Liver (tissue), 9 donors: ENCODE measurements around the gene CLN5. TPM values are rescaled to one million over a fixed set of nuclear protein-coding genes. Genes with fewer than 3 reads are reported as not detected.

ENCODE experiments used
- DNase-seq: peaks from one replicate; pipeline ENCODE4 v3.0.0-alpha.2; 2017; ENCODE audit warnings: low spot score
- H3K27ac ChIP-seq, 2 donors: one replicate each; pipeline ENCODE4 v1.7.0; 2013; ENCODE audit warnings: inconsistent platforms in 2 of 2, low read length in 2 of 2, control low read depth in 1 of 2, low read depth in 1 of 2, mild to moderate bottlenecking in 1 of 2
- H3K27me3 ChIP-seq, 4 donors: one replicate each; pipeline versions ENCODE4 v1.6.1 to v1.7.0; 2013; ENCODE audit warnings: low read length in 3 of 4, inconsistent platforms in 1 of 4, mild to moderate bottlenecking in 1 of 4, moderate library complexity in 1 of 4; ENCODE audit not compliant: control insufficient read depth in 4 of 4, insufficient read depth in 4 of 4
- H3K36me3 ChIP-seq, 4 donors: one replicate each; pipeline versions ENCODE4 v1.6.1 to v1.7.0; 2013; ENCODE audit warnings: low read length in 3 of 4, mild to moderate bottlenecking in 3 of 4, low read depth in 1 of 4, moderate library complexity in 1 of 4; ENCODE audit not compliant: control insufficient read depth in 4 of 4, insufficient read depth in 3 of 4
- H3K4me1 ChIP-seq, 4 donors: one replicate each; pipeline versions ENCODE4 v1.6.1 to v1.7.0; 2013; ENCODE audit warnings: low read length in 3 of 4, mild to moderate bottlenecking in 3 of 4, moderate library complexity in 1 of 4; ENCODE audit not compliant: control insufficient read depth in 4 of 4, insufficient read depth in 4 of 4
- H3K4me3 ChIP-seq, 3 donors: one replicate each; pipeline versions ENCODE4 v1.6.1 to v1.7.0; 2013; ENCODE audit warnings: low read length in 3 of 3, control low read depth in 1 of 3, low read depth in 1 of 3, mild to moderate bottlenecking in 1 of 3
- H3K9ac ChIP-seq, 2 donors: one replicate each; pipeline ENCODE4 v1.7.0; 2013; ENCODE audit warnings: low read length in 2 of 2, mild to moderate bottlenecking in 2 of 2, moderate library complexity in 2 of 2, control low read depth in 1 of 2, low read depth in 1 of 2
- H3K9me3 ChIP-seq, 4 donors: one replicate each; pipeline versions ENCODE4 v1.6.1 to v1.7.0; 2013; ENCODE audit warnings: low read length in 3 of 4; ENCODE audit not compliant: control insufficient read depth in 4 of 4
- ATF3 ChIP-seq: IDR thresholded peaks from 2 replicates; pipeline ENCODE4 v1.6.1; 2016; ENCODE audit warnings: antibody characterized with exemption
- CTCF ChIP-seq: fragments of 150-350 bp; IDR thresholded peaks from 2 replicates; pipeline ENCODE4 v1.5.1; 2017; ENCODE audit warnings: improper control_type of control experiment, low read depth, low read length; ENCODE audit not compliant: missing input control
- EGR1 ChIP-seq, 2 donors: IDR thresholded peaks; 2 replicates each; pipeline ENCODE4 v1.6.1; 2016 to 2018; ENCODE audit warnings: antibody characterized with exemption in 2 of 2, low read depth in 2 of 2
- FOXA1 ChIP-seq: IDR thresholded peaks from 2 replicates; pipeline ENCODE4 v1.6.1; 2016; ENCODE audit warnings: antibody characterized with exemption
- FOXA2 ChIP-seq: IDR thresholded peaks from 2 replicates; pipeline ENCODE4 v1.6.1; 2016; ENCODE audit warnings: antibody characterized with exemption
- GABPA ChIP-seq, 2 donors: IDR thresholded peaks in 1 of 2; conservative IDR thresholded peaks in 1 of 2; 2 replicates each; pipeline ENCODE4 v1.6.1; 2016; ENCODE audit warnings: antibody characterized with exemption in 2 of 2, mild to moderate bottlenecking in 1 of 2, moderate library complexity in 1 of 2
- HNF4A ChIP-seq, 2 donors: conservative IDR thresholded peaks; 2 replicates each; pipeline ENCODE4 v1.6.1; 2016; ENCODE audit warnings: antibody characterized with exemption in 2 of 2, mild to moderate bottlenecking in 2 of 2
- HNF4G ChIP-seq: IDR thresholded peaks from 2 replicates; pipeline ENCODE4 v1.6.1; 2016; ENCODE audit warnings: antibody characterized with exemption
- JUND ChIP-seq, 2 donors: IDR thresholded peaks; 2 replicates each; pipeline ENCODE4 v1.6.1; 2016; ENCODE audit warnings: antibody characterized with exemption in 2 of 2
- MAX ChIP-seq: IDR thresholded peaks from 2 replicates; pipeline ENCODE4 v1.6.1; 2016; ENCODE audit warnings: antibody characterized with exemption
- NR2F2 ChIP-seq: IDR thresholded peaks from 2 replicates; pipeline ENCODE4 v1.6.1; 2016; ENCODE audit warnings: antibody characterized with exemption
- RAD21 ChIP-seq, 2 donors: IDR thresholded peaks; 2 replicates each; pipeline ENCODE4 v1.6.1; 2016; ENCODE audit warnings: antibody characterized with exemption in 2 of 2, mild to moderate bottlenecking in 2 of 2
- REST ChIP-seq: IDR thresholded peaks from 2 replicates; pipeline ENCODE4 v1.6.1; 2016; ENCODE audit warnings: antibody characterized with exemption, mild to moderate bottlenecking
- RXRA ChIP-seq, 2 donors: IDR thresholded peaks; 2 replicates each; pipeline ENCODE4 v1.6.1; 2017 to 2018; ENCODE audit warnings: antibody characterized with exemption in 2 of 2, mild to moderate bottlenecking in 1 of 2
- SP1 ChIP-seq: IDR thresholded peaks from 2 replicates; pipeline ENCODE4 v1.6.1; 2018; ENCODE audit warnings: antibody characterized with exemption, mild to moderate bottlenecking
- TAF1 ChIP-seq: conservative IDR thresholded peaks from 2 replicates; pipeline ENCODE4 v1.6.1; 2016; ENCODE audit warnings: antibody characterized with exemption, mild to moderate bottlenecking
- ZBTB33 ChIP-seq: IDR thresholded peaks from 2 replicates; pipeline ENCODE4 v1.6.1; 2016; ENCODE audit warnings: antibody characterized with exemption
- WGBS: extraction: QIAGEN DNeasy Blood & Tissue Kit; methylation state at CpG from one replicate; pipeline ENCODE4 v1.1.7; 2013; 5-methylcytosine and 5-hydroxymethylcytosine counted together
- polyA plus RNA-seq, 2 donors: library from polyadenylated mRNA; stranded (reverse) in 1 of 2; unstranded in 1 of 2; fragments of 200-250 nt in 1 of 2; fragments of >200 nt in 1 of 2; fragmentation: Nextera tagmentation in 1 of 2; extraction: Ambion mirVana in 1 of 2; gene quantifications; one replicate each; pipeline versions ENCODE4 v1.2.1 to v1.2.3, GENCODE V29; 2013 to 2015
- total RNA-seq, 2 donors: library from RNA; depleted of rRNA; stranded (reverse); fragments of >200 nt; gene quantifications; one replicate each; pipeline ENCODE4 v1.2.3, GENCODE V29; 2014
- donor health status: healthy.
- donor health status: healthy.
- donor health status: healthy.
- donor health status: healthy.
- donor health status: healthy.

CLN5 gene
- total and polyA plus RNA-seq, 4 donors = 11.6 to 18.2 (median 14.8) TPM

GRCh38 chr13:76993473-76993872, 1.6 kb downstream of the CLN5 start:
- DNase-seq = no peak
- TF ChIP-seq HNF4G (no peak), REST (no peak), JUND (IDR thresholded peaks at IDR 0.05) (no peak), ATF3 (no peak), RAD21 (IDR thresholded peaks at IDR 0.05) (no peak), EGR1 (IDR thresholded peaks at IDR 0.05; ENCODE audit: low read depth in 2 of 2) (no peak), ZBTB33 (no peak), TAF1 (no peak), SP1 (no peak), MAX (no peak), RXRA (IDR thresholded peaks at IDR 0.05) (no peak)
- Histone ChIP-seq H3K4me1 (peaks cover 0 to 23% (median 14%) of the 10 kb centered on the region in 4 donors), H3K4me3 (no peak overlapping the region), H3K9ac (no peak overlapping the region), H3K36me3 (peaks cover 0 to 8% (median 4%) of the 10 kb centered on the region in 4 donors), H3K27ac (no peak overlapping the region), H3K9me3 (no peaks in the 10 kb centered on the region), H3K27me3 (no peaks in the 10 kb centered on the region)
- 86% methylated on average over 5 of the region's 5 CpGs for WGBS

- 97% methylated on average over 3 of the region's 3 CpGs for WGBS
- Histone ChIP-seq H3K4me1 (peaks cover 0 to 23% (median 14%) of the 10 kb centered on the region in 4 donors), H3K9ac (no peak overlapping the region), H3K4me3 (no peak overlapping the region), H3K27me3 (no peaks in the 10 kb centered on the region), H3K36me3 (peaks cover 0 to 10% (median 4%) of the 10 kb centered on the region in 4 donors), H3K27ac (no peak overlapping the region), H3K9me3 (no peaks in the 10 kb centered on the region)
- DNase-seq = no peak
- TF ChIP-seq ATF3 = no peak
- no peak for TF ChIP-seq REST
- TF ChIP-seq CTCF = no peak
- no peak for TF ChIP-seq EGR1 (IDR thresholded peaks at IDR 0.05; ENCODE audit: low read depth in 2 of 2)
- TF ChIP-seq FOXA1 = no peak
- no peak for TF ChIP-seq JUND (IDR thresholded peaks at IDR 0.05)
- TF ChIP-seq NR2F2 = no peak
- no peak for TF ChIP-seq ZBTB33
- TF ChIP-seq TAF1 = no peak
- no peak for TF ChIP-seq SP1
- TF ChIP-seq RAD21 (IDR thresholded peaks at IDR 0.05) = no peak
- TF ChIP-seq FOXA2 = no peak
- no peak for TF ChIP-seq GABPA (IDR thresholded peaks at IDR 0.05 in 1 of 2, conservative IDR thresholded peaks at IDR 0.05 in 1 of 2)
- TF ChIP-seq MAX = no peak
- no peak for TF ChIP-seq HNF4A (conservative IDR thresholded peaks at IDR 0.05)
These were observed 2.4 kb downstream of the CLN5 start for GRCh38 chr13:76994281-76994680.
